ENCODE measurements around the gene WDR6.

The WDR6 gene

GRCh38 chr3:49007068-49007770 is at the start of gene WDR6:
WDR6 (plus strand) TSS chr3:49007391; CDS start chr3:49007432, 41 bp downstream.
- peak; percentile 99 for DNase-seq

- DNase-seq = no peak
These were observed 46.3 kb upstream of the WDR6 start for GRCh38 chr3:48960841-48961413.

- no peak for DNase-seq
These were observed 44.9 kb upstream of the WDR6 start for GRCh38 chr3:48962340-48962739.

- DNase-seq = no peak
These were observed 44.3 kb upstream of the WDR6 start for GRCh38 chr3:48962939-48963338.

- no peak for DNase-seq
These were observed 43.6 kb upstream of the WDR6 start for GRCh38 chr3:48963591-48963990.

GRCh38 chr3:48966367-48966766 is 40.8 kb upstream of the WDR6 start:
- no peak for DNase-seq

- peak; percentile 78 for DNase-seq
These were observed 40.3 kb upstream of the WDR6 start for GRCh38 chr3:48966876-48967361.

- no peak for DNase-seq
These were observed 36.6 kb upstream of the WDR6 start for GRCh38 chr3:48970586-48970985.

GRCh38 chr3:48974076-48974864 is 32.9 kb upstream of the WDR6 start:
- DNase-seq = peak; percentile 41

- DNase-seq = no peak
These were observed 27.7 kb upstream of the WDR6 start for GRCh38 chr3:48979451-48979850.

GRCh38 chr3:48980295-48980694 is 26.9 kb upstream of the WDR6 start:
- no peak for DNase-seq

GRCh38 chr3:48982016-48982415 is 25.2 kb upstream of the WDR6 start:
- DNase-seq = no peak

GRCh38 chr3:48982686-48983085 is 24.5 kb upstream of the WDR6 start:
- no peak for DNase-seq

GRCh38 chr3:48983096-48983495 is 24.1 kb upstream of the WDR6 start:
- DNase-seq = no peak

- no peak for DNase-seq
These were observed 22.5 kb upstream of the WDR6 start for GRCh38 chr3:48984663-48985062.

- DNase-seq = no peak
These were observed 21.3 kb upstream of the WDR6 start for GRCh38 chr3:48985831-48986376.

GRCh38 chr3:48989126-48989795 is 17.9 kb upstream of the WDR6 start:
- DNase-seq = no peak

GRCh38 chr3:48989796-48990635 is 17.2 kb upstream of the WDR6 start, which contains the start of gene P4HTM:
P4HTM (plus strand) TSS chr3:48990241; CDS start chr3:48990257, 16 bp downstream.
- DNase-seq = peak; percentile 92

GRCh38 chr3:48990636-48991469 is 16.3 kb upstream of the WDR6 start:
- DNase-seq = peak; percentile 76

- no peak for DNase-seq
These were observed 15.2 kb upstream of the WDR6 start for GRCh38 chr3:48991851-48992545.

Data from activated effector memory CD4-positive, alpha-beta T cell treated with anti-CD3 and anti-CD28 coated beads, Interleukin-2, amount 50 U/mL, for 16 hours (primary cell).